Measurements from ENCODE around the gene ARL11. TPM values are rescaled to one million over a fixed set of nuclear protein-coding genes. Genes with fewer than 3 reads are reported as not detected.

The ARL11 gene
- total and polyA plus RNA-seq, 2 donors (not counting 1 experiment from before 2014, with no cell fraction given), result not detected

DNA sequence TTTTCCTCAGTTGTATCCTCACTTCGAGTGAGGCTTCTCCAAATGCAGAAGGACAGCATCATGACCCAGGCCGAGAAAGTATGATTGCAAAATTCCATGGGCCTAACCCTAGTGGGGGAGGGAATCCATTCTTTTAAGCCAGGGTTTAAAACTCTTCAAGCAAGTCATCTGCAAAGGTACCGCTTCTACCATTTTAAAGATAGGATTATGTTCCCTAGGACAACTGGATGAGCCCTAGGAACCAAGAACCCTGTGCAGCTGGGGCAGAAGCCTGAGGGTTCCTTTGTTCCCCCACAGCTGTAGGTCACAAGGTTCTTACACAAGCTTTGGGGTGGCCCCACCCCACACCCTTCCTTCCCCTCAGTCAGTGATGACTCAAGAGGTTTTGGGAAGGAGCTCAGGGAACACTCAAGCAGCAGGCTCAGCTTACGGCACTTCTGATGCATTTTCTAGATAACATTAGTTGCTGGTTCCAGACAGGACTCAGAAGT, 13.5 kb downstream of the ARL11 start:
- Histone ChIP-seq H3K4me2 (ENCODE audit: extremely low read depth, insufficient read depth, low read length) (peak overlapping the region; percentile 11), H3K4me1 (ENCODE audit: control insufficient read depth, extremely low read depth, insufficient read depth, low read length) (no peaks in the 10 kb centered on the region), H3K4me3 (replicated peaks in 1 of 4; ENCODE audit: control extremely low read depth in 1 of 4, insufficient read depth in 1 of 4, low read depth in 3 of 4, low read length in 4 of 4) (peak overlapping the region in 1 of 4 experiments; percentile 25), H3K27me3 (ENCODE audit: control insufficient read depth, insufficient read depth, low read length) (no peaks in the 10 kb centered on the region), H3K9me3 (ENCODE audit: control insufficient read depth, insufficient read depth, low read depth, low read length) (no peaks in the 10 kb centered on the region), H4K20me1 (ENCODE audit: control insufficient read depth, extremely low read depth, insufficient read depth, low read length) (no peaks in the 10 kb centered on the region), H3K27ac (ENCODE audit: insufficient read depth, low read length) (peak overlapping the region; percentile 69), H3K36me3 (ENCODE audit: control insufficient read depth, insufficient read depth, low read length) (no peaks in the 10 kb centered on the region), H3K9ac (ENCODE audit: insufficient read depth, low read length) (no peak overlapping the region), H2AFZ (ENCODE audit: low read length) (peak overlapping the region; percentile 2), H3K79me2 (ENCODE audit: control insufficient read depth, insufficient read depth, low read length) (no peaks in the 10 kb centered on the region)
- DNase-seq (ENCODE audit: low read depth in 2 of 2), result peak; percentile 85 to 96
- TF ChIP-seq, protein P1, sequence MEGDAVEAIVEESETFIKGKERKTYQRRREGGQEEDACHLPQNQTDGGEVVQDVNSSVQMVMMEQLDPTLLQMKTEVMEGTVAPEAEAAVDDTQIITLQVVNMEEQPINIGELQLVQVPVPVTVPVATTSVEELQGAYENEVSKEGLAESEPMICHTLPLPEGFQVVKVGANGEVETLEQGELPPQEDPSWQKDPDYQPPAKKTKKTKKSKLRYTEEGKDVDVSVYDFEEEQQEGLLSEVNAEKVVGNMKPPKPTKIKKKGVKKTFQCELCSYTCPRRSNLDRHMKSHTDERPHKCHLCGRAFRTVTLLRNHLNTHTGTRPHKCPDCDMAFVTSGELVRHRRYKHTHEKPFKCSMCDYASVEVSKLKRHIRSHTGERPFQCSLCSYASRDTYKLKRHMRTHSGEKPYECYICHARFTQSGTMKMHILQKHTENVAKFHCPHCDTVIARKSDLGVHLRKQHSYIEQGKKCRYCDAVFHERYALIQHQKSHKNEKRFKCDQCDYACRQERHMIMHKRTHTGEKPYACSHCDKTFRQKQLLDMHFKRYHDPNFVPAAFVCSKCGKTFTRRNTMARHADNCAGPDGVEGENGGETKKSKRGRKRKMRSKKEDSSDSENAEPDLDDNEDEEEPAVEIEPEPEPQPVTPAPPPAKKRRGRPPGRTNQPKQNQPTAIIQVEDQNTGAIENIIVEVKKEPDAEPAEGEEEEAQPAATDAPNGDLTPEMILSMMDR (conservative IDR thresholded peaks at IDR 0.05 in 1 of 2, IDR thresholded peaks at IDR 0.05 in 1 of 2; ENCODE audit: low read depth in 1 of 2, low read length in 2 of 2), result no peak
- no peak for TF ChIP-seq EZH2 (IDR thresholded peaks at IDR 0.05; ENCODE audit: low read length, missing control alignments)

DNA sequence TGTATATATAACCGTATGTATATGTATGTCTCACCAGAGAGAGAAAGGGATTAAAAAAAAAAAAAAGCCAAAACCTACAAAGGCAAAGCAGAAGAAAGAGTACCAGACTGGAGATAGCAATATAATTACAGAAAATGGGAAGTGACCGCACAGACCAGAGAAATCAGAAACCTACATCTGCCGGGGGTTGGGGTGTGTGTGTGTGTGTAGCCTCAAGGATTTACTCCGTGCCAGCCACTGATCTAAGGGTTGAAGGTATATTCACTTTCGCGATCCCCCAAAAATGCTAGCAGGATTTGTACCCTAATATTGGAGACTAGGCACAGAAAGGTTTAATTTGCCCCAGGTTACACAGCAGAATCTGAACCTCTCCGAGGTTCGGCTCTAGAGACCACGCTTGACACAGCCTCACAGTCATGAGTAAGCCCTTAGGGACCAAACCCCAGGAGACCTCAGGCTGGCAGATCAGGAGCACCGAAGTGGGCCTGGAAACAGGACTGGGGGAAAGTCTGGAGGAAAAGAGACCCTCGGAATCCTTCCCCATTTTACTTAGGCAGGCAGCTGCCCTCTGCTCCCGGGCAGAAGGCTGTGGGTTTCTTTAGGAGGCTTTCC, 14.8 kb downstream of the ARL11 start:
- TF ChIP-seq EZH2 (IDR thresholded peaks at IDR 0.05; ENCODE audit: low read length, missing control alignments), result no peak
- TF ChIP-seq, protein P1 (conservative IDR thresholded peaks at IDR 0.05 in 1 of 2, IDR thresholded peaks at IDR 0.05 in 1 of 2; ENCODE audit: low read depth in 1 of 2, low read length in 2 of 2), result no peak
- H3K27ac ChIP-seq (ENCODE audit: insufficient read depth, low read length), result no peak overlapping the region
- H3K79me2 ChIP-seq (ENCODE audit: control insufficient read depth, insufficient read depth, low read length), result no peaks in the 10 kb centered on the region
- no peak overlapping the region for H3K4me3 ChIP-seq (replicated peaks in 1 of 4; ENCODE audit: control extremely low read depth in 1 of 4, insufficient read depth in 1 of 4, low read depth in 3 of 4, low read length in 4 of 4)
- no peak overlapping the region for H3K4me2 ChIP-seq (ENCODE audit: extremely low read depth, insufficient read depth, low read length)
- DNase-seq (ENCODE audit: low read depth in 2 of 2), result no peak
- H3K9ac ChIP-seq (ENCODE audit: insufficient read depth, low read length), result no peak overlapping the region
- no peaks in the 10 kb centered on the region for H4K20me1 ChIP-seq (ENCODE audit: control insufficient read depth, extremely low read depth, insufficient read depth, low read length)
- H3K36me3 ChIP-seq (ENCODE audit: control insufficient read depth, insufficient read depth, low read length), result no peaks in the 10 kb centered on the region
- H3K27me3 ChIP-seq (ENCODE audit: control insufficient read depth, insufficient read depth, low read length), result no peaks in the 10 kb centered on the region
- H2AFZ ChIP-seq (ENCODE audit: low read length), result no peak overlapping the region
- no peaks in the 10 kb centered on the region for H3K4me1 ChIP-seq (ENCODE audit: control insufficient read depth, extremely low read depth, insufficient read depth, low read length)
- no peaks in the 10 kb centered on the region for H3K9me3 ChIP-seq (ENCODE audit: control insufficient read depth, insufficient read depth, low read depth, low read length)

DNA sequence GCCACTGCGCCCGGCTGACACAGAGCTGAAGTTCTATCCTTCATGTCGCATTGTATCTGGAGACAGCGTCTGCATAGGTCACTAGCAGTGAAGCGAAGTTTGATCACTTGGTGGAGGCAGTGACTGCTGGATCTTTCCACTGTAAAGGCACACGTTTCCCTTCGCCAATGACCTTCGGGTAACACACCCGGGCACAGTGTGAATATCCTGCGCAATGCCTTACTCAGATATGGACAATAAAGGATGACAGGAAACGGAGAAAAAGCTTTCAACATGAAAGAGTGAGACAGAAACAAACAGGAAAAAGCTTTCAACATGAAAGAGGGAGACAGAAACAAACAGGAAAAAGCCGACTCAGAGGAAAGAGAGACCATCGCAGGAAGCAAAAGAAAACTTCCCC, 17.1 kb downstream of the ARL11 start:
- Histone ChIP-seq H2AFZ (ENCODE audit: low read length) (peak overlapping the region; percentile 50), H3K9ac (ENCODE audit: insufficient read depth, low read length) (no peak overlapping the region), H3K4me3 (replicated peaks in 1 of 4; ENCODE audit: control extremely low read depth in 1 of 4, insufficient read depth in 1 of 4, low read depth in 3 of 4, low read length in 4 of 4) (no peak overlapping the region), H3K79me2 (ENCODE audit: control insufficient read depth, insufficient read depth, low read length) (no peaks in the 10 kb centered on the region), H3K4me2 (ENCODE audit: extremely low read depth, insufficient read depth, low read length) (no peak overlapping the region), H3K9me3 (ENCODE audit: control insufficient read depth, insufficient read depth, low read depth, low read length) (no peaks in the 10 kb centered on the region), H3K36me3 (ENCODE audit: control insufficient read depth, insufficient read depth, low read length) (no peaks in the 10 kb centered on the region), H3K27me3 (ENCODE audit: control insufficient read depth, insufficient read depth, low read length) (no peaks in the 10 kb centered on the region), H4K20me1 (ENCODE audit: control insufficient read depth, extremely low read depth, insufficient read depth, low read length) (no peaks in the 10 kb centered on the region), H3K4me1 (ENCODE audit: control insufficient read depth, extremely low read depth, insufficient read depth, low read length) (peaks cover 6% of the 10 kb centered on the region), H3K27ac (ENCODE audit: insufficient read depth, low read length) (no peak overlapping the region)
- TF ChIP-seq EZH2 (IDR thresholded peaks at IDR 0.05; ENCODE audit: low read length, missing control alignments), result no peak
- TF ChIP-seq, protein P1 (conservative IDR thresholded peaks at IDR 0.05 in 1 of 2, IDR thresholded peaks at IDR 0.05 in 1 of 2; ENCODE audit: low read depth in 1 of 2, low read length in 2 of 2), result no peak
- no peak for DNase-seq (ENCODE audit: low read depth in 2 of 2)
